ENCODE measurements around the gene PTPN1. TPM values are rescaled to one million over a fixed set of nuclear protein-coding genes. Genes with fewer than 3 reads are reported as not detected.

The PTPN1 gene
- total RNA-seq, 2 experiments from 2014 or later, result 17.1 to 25.1 TPM

DNA sequence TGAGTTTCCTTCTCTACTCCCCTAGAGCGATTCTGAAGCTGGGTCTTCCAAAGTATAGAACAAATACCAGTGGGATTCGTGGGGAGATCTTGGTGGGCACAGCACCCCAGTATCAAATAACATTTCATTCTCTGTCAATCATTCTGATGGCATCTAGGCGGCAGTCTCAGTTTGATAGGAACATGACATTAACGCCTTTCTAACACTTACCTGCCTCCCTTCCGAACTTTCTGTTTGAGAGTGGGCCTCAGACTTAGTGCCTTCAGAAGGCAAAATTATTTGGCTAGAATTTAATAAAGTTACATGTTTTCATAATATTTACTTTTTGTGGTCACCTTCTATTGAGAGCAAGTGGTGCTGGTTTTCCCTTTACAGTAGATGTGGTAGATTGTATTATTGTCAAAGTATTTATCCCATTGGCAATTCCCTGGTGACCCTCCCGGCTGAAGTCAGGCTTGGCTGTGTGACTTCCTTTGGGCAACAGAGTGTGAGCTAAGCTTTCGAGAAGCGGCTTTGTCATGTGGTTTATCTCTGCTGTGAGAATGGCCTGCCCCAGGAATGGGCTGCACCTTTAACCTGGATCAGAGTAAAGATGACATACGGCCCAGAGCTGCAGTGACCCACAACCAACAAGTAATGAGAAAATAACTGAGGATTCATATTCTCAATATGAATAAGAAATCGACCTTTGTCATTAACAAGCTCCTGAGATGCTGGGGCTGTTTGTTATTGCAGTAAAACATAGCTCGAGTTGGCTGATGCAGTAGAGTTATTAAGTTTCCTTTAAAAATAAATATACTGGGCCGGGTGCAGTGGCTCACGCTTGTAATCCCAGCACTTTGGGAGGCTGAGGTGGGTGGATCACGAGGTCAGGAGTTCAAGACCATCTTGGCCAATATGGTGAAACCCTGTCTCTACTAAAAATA, 45.2 kb upstream of the PTPN1 start:
- Histone ChIP-seq H3K27ac (ENCODE audit: low read depth, low read length, poor library complexity, severe bottlenecking) (no peak overlapping the region), H3K9me3 (ENCODE audit: low read length) (no peaks in the 10 kb centered on the region), H2AFZ (ENCODE audit: low read length) (peak overlapping the region; percentile 65; the same call in 1 of the 2 replicates), H3K4me3 (ENCODE audit: low read depth, low read length, poor library complexity, severe bottlenecking) (no peak overlapping the region), H4K20me1 (ENCODE audit: insufficient read depth, low read length) (no peaks in the 10 kb centered on the region), H3K79me2 (ENCODE audit: insufficient read depth, low read depth, low read length) (no peaks in the 10 kb centered on the region), H3K4me1 (ENCODE audit: insufficient read depth, low read length, poor library complexity, severe bottlenecking) (no peaks in the 10 kb centered on the region), H3K9me2 (ENCODE audit: insufficient read depth, low read length) (no peaks in the 10 kb centered on the region), H3K36me3 (ENCODE audit: insufficient read depth, low read length) (no peaks in the 10 kb centered on the region), H3K4me2 (ENCODE audit: low read length) (peak overlapping the region; percentile 45; the same call in 1 of the 2 replicates)
- no TSS peak for BruUV-seq (replicated peaks)
- TF ChIP-seq CTCF (conservative IDR thresholded peaks at IDR 0.05; ENCODE audit: low read length) (no peak), EZH2phosphoT487 (IDR thresholded peaks at IDR 0.05; ENCODE audit: borderline replicate concordance, low read depth, low read length) (no peak)
- POLR2A ChIA-PET, result interaction anchor here (0.6 kb wide), 1 partner anchor 349 kb away, joined by 3 read pairs; no protein-coding TSS in a partner anchor
- intact Hi-C loops (cut with micrococcal nuclease; ENCODE audit: unreplicated experiment), result loop anchor here (1.0 to 10.0 kb wide), 4 partner anchors 115 to 279 kb away; partner anchors contain the start of gene CEBPB
- DNase-seq (ENCODE audit: low spot score), result no peak
- CTCF ChIA-PET (ENCODE audit: unreplicated experiment), result no interaction called here

GRCh38 chr20:50467174-50467573, 43.0 kb upstream of the PTPN1 start:
- H4K20me1 ChIP-seq (ENCODE audit: insufficient read depth, low read length), result no peaks in the 10 kb centered on the region
- H3K9me3 ChIP-seq (ENCODE audit: low read length), result no peaks in the 10 kb centered on the region
- ChIA-PET CTCF (ENCODE audit: unreplicated experiment) (no interaction called here), POLR2A (no interaction called here)
- H3K36me3 ChIP-seq (ENCODE audit: insufficient read depth, low read length), result no peaks in the 10 kb centered on the region
- no peaks in the 10 kb centered on the region for H3K79me2 ChIP-seq (ENCODE audit: insufficient read depth, low read depth, low read length)
- no peaks in the 10 kb centered on the region for H3K9me2 ChIP-seq (ENCODE audit: insufficient read depth, low read length)
- no peak overlapping the region for H3K4me3 ChIP-seq (ENCODE audit: low read depth, low read length, poor library complexity, severe bottlenecking)
- H2AFZ ChIP-seq (ENCODE audit: low read length), result no peak overlapping the region
- no peak overlapping the region for H3K4me2 ChIP-seq (ENCODE audit: low read length)
- no peak for DNase-seq (ENCODE audit: low spot score)
- BruUV-seq (replicated peaks), result no TSS peak
- intact Hi-C loops (cut with micrococcal nuclease; ENCODE audit: unreplicated experiment), result loop anchor here (10.0 kb wide), 1 partner anchor 122 kb away; no protein-coding TSS in a partner anchor
- TF ChIP-seq EZH2phosphoT487 (IDR thresholded peaks at IDR 0.05; ENCODE audit: borderline replicate concordance, low read depth, low read length), result no peak
- no peak for TF ChIP-seq CTCF (conservative IDR thresholded peaks at IDR 0.05; ENCODE audit: low read length)
- H3K4me1 ChIP-seq (ENCODE audit: insufficient read depth, low read length, poor library complexity, severe bottlenecking), result no peaks in the 10 kb centered on the region
- no peak overlapping the region for H3K27ac ChIP-seq (ENCODE audit: low read depth, low read length, poor library complexity, severe bottlenecking)
